CD1c-positive myeloid dendritic cell (primary cell): Measurements from ENCODE around the gene DESI2.

Source experiments
- DNase-seq: peaks from one replicate; pipeline ENCODE4 v3.0.0-alpha.2; 2016; ENCODE audit errors: extremely low spot score

The DESI2 gene

GRCh38 chr1:244755673-244756072, 102.7 kb downstream of the DESI2 start:
- no peak for DNase-seq

GRCh38 chr1:244757091-244757939, 104.4 kb downstream of the DESI2 start:
- DNase-seq, result no peak
